ENCODE measurements around the gene MIS12. TPM values are rescaled to one million over a fixed set of nuclear protein-coding genes. Genes with fewer than 3 reads are reported as not detected.

MIS12 gene
- total and polyA plus RNA-seq, 2 of the 4 experiments (the other 2 are of a cell fraction): 7.5 to 11.7 TPM

DNA sequence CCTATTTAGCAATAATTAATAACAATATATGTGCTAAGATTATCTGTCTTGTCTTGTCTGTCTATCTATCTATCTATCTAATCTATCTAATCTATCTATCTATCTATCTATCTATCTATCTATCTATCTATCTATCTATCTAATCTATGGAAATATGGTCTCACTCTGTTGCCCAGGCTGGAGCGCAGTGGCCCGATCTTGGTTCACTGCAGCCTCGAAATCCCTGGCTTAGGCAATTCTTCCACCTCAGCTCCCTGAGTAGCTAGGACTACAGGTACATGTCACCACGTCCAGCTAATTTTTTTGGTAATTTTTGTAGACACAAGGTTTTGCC is 44.7 kb downstream of the MIS12 start:
- Histone ChIP-seq H2BK20ac (ENCODE audit: low read depth, low read length) (no peak overlapping the region), H2BK5ac (ENCODE audit: low read depth, low read length, poor library complexity, severe bottlenecking) (no peak overlapping the region), H3K4me1 (ENCODE audit: control insufficient read depth, insufficient read depth, low read length) (peaks cover 13% of the 10 kb centered on the region), H4K91ac (ENCODE audit: insufficient read depth, low read depth, low read length) (no peak overlapping the region), H2BK15ac (ENCODE audit: low read depth, low read length) (no peak overlapping the region), H3K4ac (ENCODE audit: low read depth, low read length) (no peak overlapping the region), H3K27me3 (ENCODE audit: control insufficient read depth, insufficient read depth, low read length) (no peaks in the 10 kb centered on the region), H2BK120ac (ENCODE audit: low read depth, low read length) (no peak overlapping the region), H3K27ac (ENCODE audit: insufficient read depth, low read length) (no peak overlapping the region), H3K36me3 (ENCODE audit: control insufficient read depth, insufficient read depth, low read length) (peaks cover 18% of the 10 kb centered on the region), H3K4me3 (ENCODE audit: insufficient read depth, low read depth, low read length) (no peak overlapping the region), H3K9me3 (ENCODE audit: control insufficient read depth, insufficient read depth, low read length) (no peaks in the 10 kb centered on the region), H2AK5ac (ENCODE audit: low read depth, low read length) (no peak overlapping the region), H3K18ac (ENCODE audit: low read depth, low read length) (no peak overlapping the region), H2AK9ac (replicated peaks; ENCODE audit: low read depth, low read length, poor library complexity) (no peak overlapping the region), H3K9me1 (ENCODE audit: insufficient read depth, low read length) (peaks cover 14% of the 10 kb centered on the region), H2AFZ (replicated peaks; ENCODE audit: low read length, poor library complexity) (no peak overlapping the region), H4K5ac (ENCODE audit: low read depth, low read length) (no peak overlapping the region), H3K79me1 (ENCODE audit: low read depth in 1 of 2, low read length in 2 of 2) (peaks cover 3 to 16% of the 10 kb centered on the region in 2 experiments; a peak in 3 of 4 replicates), H3K56ac (ENCODE audit: extremely low read depth, insufficient read depth, low read length) (no peak overlapping the region), H3K14ac (replicated peaks; ENCODE audit: low read depth, low read length) (no peak overlapping the region), H4K20me1 (ENCODE audit: insufficient read depth, low read length) (no peaks in the 10 kb centered on the region), H3K4me2 (ENCODE audit: low read depth, low read length) (no peak overlapping the region), H3K9ac (ENCODE audit: low read depth, low read length) (no peak overlapping the region), H3K23ac (ENCODE audit: low read depth, low read length) (no peak overlapping the region), H4K8ac (ENCODE audit: low read depth in 2 of 2, low read length in 2 of 2) (no peak overlapping the region)
- dilution Hi-C loops (cut with HindIII; ENCODE audit: low sequenced_read_pairs, unreplicated experiment) (no loop called here), in situ Hi-C loops (cut with MboI; ENCODE audit: low sequenced_read_pairs) (no loop called here), intact Hi-C loops (cut with micrococcal nuclease) (no loop called here)
- CTCF ChIA-PET: no interaction called here
- no peak for ATAC-seq (ENCODE audit: low read depth)
- BruUV-seq (replicated peaks): no TSS peak
- no CpG with 5 or more reads among the region's 4 CpGs for WGBS, 2 experiments (ENCODE audit: extremely low coverage in 2 of 2, insufficient read length in 1 of 2)
- POLR2A ChIA-PET (ENCODE audit: unreplicated experiment): no interaction called here
- TF ChIP-seq MXI1 (IDR thresholded peaks at IDR 0.05; ENCODE audit: borderline replicate concordance, low read depth, low read length): no peak
- TF ChIP-seq, protein P1, sequence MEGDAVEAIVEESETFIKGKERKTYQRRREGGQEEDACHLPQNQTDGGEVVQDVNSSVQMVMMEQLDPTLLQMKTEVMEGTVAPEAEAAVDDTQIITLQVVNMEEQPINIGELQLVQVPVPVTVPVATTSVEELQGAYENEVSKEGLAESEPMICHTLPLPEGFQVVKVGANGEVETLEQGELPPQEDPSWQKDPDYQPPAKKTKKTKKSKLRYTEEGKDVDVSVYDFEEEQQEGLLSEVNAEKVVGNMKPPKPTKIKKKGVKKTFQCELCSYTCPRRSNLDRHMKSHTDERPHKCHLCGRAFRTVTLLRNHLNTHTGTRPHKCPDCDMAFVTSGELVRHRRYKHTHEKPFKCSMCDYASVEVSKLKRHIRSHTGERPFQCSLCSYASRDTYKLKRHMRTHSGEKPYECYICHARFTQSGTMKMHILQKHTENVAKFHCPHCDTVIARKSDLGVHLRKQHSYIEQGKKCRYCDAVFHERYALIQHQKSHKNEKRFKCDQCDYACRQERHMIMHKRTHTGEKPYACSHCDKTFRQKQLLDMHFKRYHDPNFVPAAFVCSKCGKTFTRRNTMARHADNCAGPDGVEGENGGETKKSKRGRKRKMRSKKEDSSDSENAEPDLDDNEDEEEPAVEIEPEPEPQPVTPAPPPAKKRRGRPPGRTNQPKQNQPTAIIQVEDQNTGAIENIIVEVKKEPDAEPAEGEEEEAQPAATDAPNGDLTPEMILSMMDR (conservative IDR thresholded peaks at IDR 0.05; ENCODE audit: low read depth, low read length): no peak
- no peak for TF ChIP-seq MAZ (IDR thresholded peaks at IDR 0.05; ENCODE audit: borderline replicate concordance, low read depth, low read length)
- no peak for TF ChIP-seq RCOR1 (IDR thresholded peaks at IDR 0.05; ENCODE audit: insufficient replicate concordance, low read length)
- TF ChIP-seq FOS (IDR thresholded peaks at IDR 0.05; ENCODE audit: low read depth, low read length): no peak
- no peak for TF ChIP-seq BHLHE40 (IDR thresholded peaks at IDR 0.05; ENCODE audit: low read depth, low read length)
- DNase-seq: no peak

Measured in IMR-90 (cell line).